ENCODE measurements around the gene TRAPPC12. TPM values are rescaled to one million over a fixed set of nuclear protein-coding genes. Genes with fewer than 3 reads are reported as not detected.

Gene TRAPPC12
- total RNA-seq, 1 experiment from 2014 or later, result 86.2 TPM

GRCh38 chr2:3406501-3406900, 27.0 kb downstream of the TRAPPC12 start:
- H3K27me3 ChIP-seq (ENCODE audit: low read length), result no peaks in the 10 kb centered on the region
- no peak overlapping the region for H3K27ac ChIP-seq (ENCODE audit: low read length)
- DNase-seq (no peak), ATAC-seq (no peak)
- no peaks in the 10 kb centered on the region for H3F3A ChIP-seq (ENCODE audit: low read length, unreplicated experiment)
- H3K4me3 ChIP-seq (ENCODE audit: low read length), result no peak overlapping the region
- BruUV-seq (replicated peaks), result no TSS peak
- no peaks in the 10 kb centered on the region for H3K9me3 ChIP-seq (ENCODE audit: low read length)
- ChIA-PET CTCF (no interaction called here), POLR2A (ENCODE audit: unreplicated experiment) (no interaction called here)
- no peaks in the 10 kb centered on the region for H4K20me1 ChIP-seq (ENCODE audit: low read length)
- H3K4me1 ChIP-seq (ENCODE audit: insufficient read depth, low read length), result no peaks in the 10 kb centered on the region
- H3K36me3 ChIP-seq (ENCODE audit: low read depth, low read length), result peaks cover 21% of the 10 kb centered on the region
- no peak overlapping the region for H3K4me2 ChIP-seq (ENCODE audit: low read length)
- TF ChIP-seq EZH2phosphoT487 (IDR thresholded peaks at IDR 0.05; ENCODE audit: borderline replicate concordance, low read length) (no peak), EZH2 (IDR thresholded peaks at IDR 0.05; ENCODE audit: low read length, unreplicated experiment) (no peak), CTCF (conservative IDR thresholded peaks at IDR 0.05; ENCODE audit: low read depth, low read length) (no peak)
- no peaks in the 10 kb centered on the region for H3K9me2 ChIP-seq (replicated peaks; ENCODE audit: low read length)
- H2AFZ ChIP-seq (ENCODE audit: low read length), result no peak overlapping the region
- no peak overlapping the region for H3K9ac ChIP-seq (ENCODE audit: low read length)
- H3K79me2 ChIP-seq (ENCODE audit: low read length), result no peaks in the 10 kb centered on the region
- intact Hi-C loops (cut with micrococcal nuclease), result no loop called here

- H3K9me3 ChIP-seq (ENCODE audit: low read length), result no peaks in the 10 kb centered on the region
- no peak overlapping the region for H2AFZ ChIP-seq (ENCODE audit: low read length)
- no peak overlapping the region for H3K4me2 ChIP-seq (ENCODE audit: low read length)
- peaks cover 8% of the 10 kb centered on the region; the same call in 1 of the 2 replicates for H3K36me3 ChIP-seq (ENCODE audit: low read depth, low read length)
- DNase-seq (no peak), ATAC-seq (no peak)
- ChIA-PET CTCF (no interaction called here), POLR2A (ENCODE audit: unreplicated experiment) (no interaction called here)
- H3K4me1 ChIP-seq (ENCODE audit: insufficient read depth, low read length), result no peaks in the 10 kb centered on the region
- H3K27me3 ChIP-seq (ENCODE audit: low read length), result no peaks in the 10 kb centered on the region
- no peak for TF ChIP-seq EZH2phosphoT487 (IDR thresholded peaks at IDR 0.05; ENCODE audit: borderline replicate concordance, low read length)
- TF ChIP-seq EZH2 (IDR thresholded peaks at IDR 0.05; ENCODE audit: low read length, unreplicated experiment), result no peak
- no peak for TF ChIP-seq CTCF (conservative IDR thresholded peaks at IDR 0.05; ENCODE audit: low read depth, low read length)
- no peaks in the 10 kb centered on the region for H3K9me2 ChIP-seq (replicated peaks; ENCODE audit: low read length)
- no peak overlapping the region for H3K9ac ChIP-seq (ENCODE audit: low read length)
- 0 out of 2 replicates have a peak, but pooled peaks cover 8% of the 10 kb centered on the region for H4K20me1 ChIP-seq (ENCODE audit: low read length)
- no peak overlapping the region for H3K4me3 ChIP-seq (ENCODE audit: low read length)
- no peak overlapping the region for H3K27ac ChIP-seq (ENCODE audit: low read length)
- 0 out of 2 replicates have a peak, but pooled peaks cover 3% of the 10 kb centered on the region for H3K79me2 ChIP-seq (ENCODE audit: low read length)
- BruUV-seq (replicated peaks), result no TSS peak
- no peaks in the 10 kb centered on the region for H3F3A ChIP-seq (ENCODE audit: low read length, unreplicated experiment)
- intact Hi-C loops (cut with micrococcal nuclease), result no loop called here
Observed at GRCh38 chr2:3408781-3409180, 29.3 kb downstream of the TRAPPC12 start.

GRCh38 chr2:3409627-3410170, 30.2 kb downstream of the TRAPPC12 start:
- H4K20me1 ChIP-seq (ENCODE audit: low read length), result 0 out of 2 replicates have a peak, but pooled peaks cover 8% of the 10 kb centered on the region
- H3F3A ChIP-seq (ENCODE audit: low read length, unreplicated experiment), result no peaks in the 10 kb centered on the region
- ChIA-PET POLR2A (ENCODE audit: unreplicated experiment) (no interaction called here), CTCF (no interaction called here)
- TF ChIP-seq EZH2phosphoT487 (IDR thresholded peaks at IDR 0.05; ENCODE audit: borderline replicate concordance, low read length), result no peak
- TF ChIP-seq CTCF (conservative IDR thresholded peaks at IDR 0.05; ENCODE audit: low read depth, low read length), result no peak
- no peak for TF ChIP-seq EZH2 (IDR thresholded peaks at IDR 0.05; ENCODE audit: low read length, unreplicated experiment)
- peaks cover 8% of the 10 kb centered on the region; the same call in 1 of the 2 replicates for H3K36me3 ChIP-seq (ENCODE audit: low read depth, low read length)
- H3K9me3 ChIP-seq (ENCODE audit: low read length), result no peaks in the 10 kb centered on the region
- no peak overlapping the region for H3K4me3 ChIP-seq (ENCODE audit: low read length)
- intact Hi-C loops (cut with micrococcal nuclease), result no loop called here
- DNase-seq (no peak), ATAC-seq (no peak)
- H3K27ac ChIP-seq (ENCODE audit: low read length), result no peak overlapping the region
- BruUV-seq (replicated peaks), result no TSS peak
- H3K9ac ChIP-seq (ENCODE audit: low read length), result no peak overlapping the region
- no peaks in the 10 kb centered on the region for H3K27me3 ChIP-seq (ENCODE audit: low read length)
- no peak overlapping the region for H2AFZ ChIP-seq (ENCODE audit: low read length)
- no peaks in the 10 kb centered on the region for H3K9me2 ChIP-seq (replicated peaks; ENCODE audit: low read length)
- H3K79me2 ChIP-seq (ENCODE audit: low read length), result 0 out of 2 replicates have a peak, but pooled peaks cover 3% of the 10 kb centered on the region
- no peak overlapping the region for H3K4me2 ChIP-seq (ENCODE audit: low read length)
- H3K4me1 ChIP-seq (ENCODE audit: insufficient read depth, low read length), result no peaks in the 10 kb centered on the region

All from PC-3 (cell line).